Right lobe of liver (tissue), 4 donors: ENCODE data around the gene FGFR3.

ENCODE experiments used
- CTCF ChIP-seq, 4 donors: fragments of 200-600 bp in 3 of 4; fragments of 450-650 bp in 1 of 4; IDR thresholded peaks; one replicate each; pipeline versions ENCODE4 v1.5.1 to v1.8.0; 2016 to 2022; ENCODE audit warnings: antibody characterized with exemption in 4 of 4, mild to moderate bottlenecking in 2 of 4
- POLR2A ChIP-seq: fragments of 450-650 bp; IDR thresholded peaks from one replicate; pipeline ENCODE4 v1.6.1; 2017; ENCODE audit warnings: antibody characterized with exemption, mild to moderate bottlenecking
- donor health status: DM: no; HTN: no; CAD: no.
- donor health status: DM: no; HTN: no; CAD: no.
- donor health status: DM: no; HTN: yes; CAD: no.

DNA sequence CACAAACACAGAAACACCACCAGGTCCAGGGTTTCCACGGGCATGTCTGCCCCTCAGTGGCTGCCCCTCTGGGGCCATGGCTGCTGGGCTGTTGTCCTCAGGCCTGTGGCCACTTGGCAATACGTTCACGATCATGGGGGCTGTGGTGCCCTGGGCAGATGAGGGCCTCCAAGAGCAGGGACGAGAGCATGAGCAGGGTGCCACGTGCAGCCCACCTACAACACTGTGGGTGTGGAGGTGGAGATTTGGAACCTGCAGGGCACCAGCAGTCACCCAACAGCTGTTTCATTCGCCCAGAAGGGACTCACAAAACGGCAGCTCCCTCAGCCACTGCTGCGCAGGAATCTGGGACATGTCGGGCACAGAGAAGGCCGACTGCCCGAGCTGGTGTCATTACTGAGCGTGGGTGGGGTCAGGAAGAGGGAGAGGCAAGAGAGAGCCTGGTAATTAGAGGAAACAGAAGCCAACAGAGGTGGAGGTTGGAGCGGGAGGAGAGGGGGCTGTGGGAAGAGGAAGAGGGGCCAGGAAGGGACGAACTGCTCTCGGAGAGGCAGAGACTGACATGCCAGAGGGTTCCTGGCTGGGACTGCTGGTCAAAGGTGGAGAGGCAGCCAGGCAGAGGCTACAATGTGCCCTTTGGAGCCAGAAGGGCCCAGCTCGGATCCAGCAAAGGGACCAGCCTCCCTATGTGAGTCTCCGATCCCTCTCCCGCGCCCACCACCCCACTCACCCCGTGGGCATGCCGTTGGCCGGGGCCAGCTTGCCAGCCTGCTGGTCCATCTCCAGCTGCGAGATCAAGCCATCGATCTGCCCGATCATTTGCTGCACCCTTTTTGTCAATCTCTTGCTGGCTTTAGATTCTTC, 23.1 kb downstream of the FGFR3 start:
- TF ChIP-seq CTCF (IDR thresholded peaks at IDR 0.05) (no peak), POLR2A (no peak)
